ENCODE measurements around the gene BLMH. TPM values are rescaled to one million over a fixed set of nuclear protein-coding genes. Genes with fewer than 3 reads are reported as not detected.

BLMH gene
- total RNA-seq, 1 donor from 2014 or later = 98.8 TPM

GRCh38 chr17:30243568-30243967 is 48.2 kb downstream of the BLMH start:
- Mint-ChIP-seq H3K27me3 (ENCODE audit: insufficient read depth, low read depth) (peaks cover 19% of the 10 kb centered on the region), H3K27ac (no peak overlapping the region), H3K4me3 (no peak overlapping the region), H3K9me3 (peaks cover 11% of the 10 kb centered on the region), H3K36me3 (peaks cover 12% of the 10 kb centered on the region), H3K4me1 (peaks cover 9% of the 10 kb centered on the region)
- H3K4me1 ChIP-seq = peaks cover 4% of the 10 kb centered on the region
- peaks cover 17% of the 10 kb centered on the region for H3K27me3 ChIP-seq
- no peak overlapping the region for H3K27ac ChIP-seq
- no peak overlapping the region for H2AFZ ChIP-seq (replicated peaks)
- no peak overlapping the region for H3K9ac ChIP-seq
- H3K9me3 ChIP-seq (ENCODE audit: low read depth) = no peaks in the 10 kb centered on the region
- no peak for DNase-seq (ENCODE audit: low spot score)
- no peak overlapping the region for H3K4me2 ChIP-seq
- H4K20me1 ChIP-seq (ENCODE audit: low read depth) = no peaks in the 10 kb centered on the region
- peaks cover under 1% of the 10 kb centered on the region for H3K36me3 ChIP-seq
- TF ChIP-seq EZH2phosphoT487 (IDR thresholded peaks at IDR 0.05) = no peak
- no peak for TF ChIP-seq EZH2 (IDR thresholded peaks at IDR 0.05)
- TF ChIP-seq CTCF (IDR thresholded peaks at IDR 0.05) = no peak
- no peak overlapping the region for H3K4me3 ChIP-seq
- H3F3A ChIP-seq (ENCODE audit: low read depth) = no peaks in the 10 kb centered on the region
- no peaks in the 10 kb centered on the region for H3K79me2 ChIP-seq (ENCODE audit: low read depth)

- Histone ChIP-seq H3K79me2 (ENCODE audit: low read depth) (no peaks in the 10 kb centered on the region), H3K36me3 (no peaks in the 10 kb centered on the region), H3K27ac (no peak overlapping the region), H3K9ac (no peak overlapping the region), H2AFZ (replicated peaks) (no peak overlapping the region), H3F3A (ENCODE audit: low read depth) (no peaks in the 10 kb centered on the region), H3K4me1 (peaks cover 8% of the 10 kb centered on the region), H3K4me2 (no peak overlapping the region), H3K27me3 (peaks cover 23% of the 10 kb centered on the region), H3K4me3 (no peak overlapping the region), H3K9me3 (ENCODE audit: low read depth) (no peaks in the 10 kb centered on the region), H4K20me1 (ENCODE audit: low read depth) (no peaks in the 10 kb centered on the region)
- Mint-ChIP-seq H3K9me3 (peaks cover 11% of the 10 kb centered on the region), H3K4me3 (no peak overlapping the region), H3K27ac (no peak overlapping the region), H3K4me1 (peaks cover 13% of the 10 kb centered on the region), H3K27me3 (ENCODE audit: insufficient read depth, low read depth) (peaks cover 23% of the 10 kb centered on the region), H3K36me3 (peaks cover 6% of the 10 kb centered on the region)
- TF ChIP-seq EZH2 (IDR thresholded peaks at IDR 0.05) = no peak
- TF ChIP-seq CTCF (IDR thresholded peaks at IDR 0.05) = no peak
- TF ChIP-seq EZH2phosphoT487 (IDR thresholded peaks at IDR 0.05) = no peak
- no peak for DNase-seq (ENCODE audit: low spot score)
These were observed 48.7 kb downstream of the BLMH start for GRCh38 chr17:30243002-30243401.

GRCh38 chr17:30241051-30241450 is 50.7 kb downstream of the BLMH start:
- peaks cover 43% of the 10 kb centered on the region for H3K27me3 ChIP-seq
- H3K4me2 ChIP-seq = no peak overlapping the region
- peaks cover 15% of the 10 kb centered on the region for H3F3A ChIP-seq (ENCODE audit: low read depth)
- H3K79me2 ChIP-seq (ENCODE audit: low read depth) = no peaks in the 10 kb centered on the region
- no peaks in the 10 kb centered on the region for H3K9me3 ChIP-seq (ENCODE audit: low read depth)
- Mint-ChIP-seq H3K27ac (no peak overlapping the region), H3K4me1 (peaks cover 26% of the 10 kb centered on the region), H3K4me3 (no peak overlapping the region), H3K27me3 (ENCODE audit: insufficient read depth, low read depth) (peaks cover 38% of the 10 kb centered on the region), H3K9me3 (peaks cover 11% of the 10 kb centered on the region), H3K36me3 (peaks cover 5% of the 10 kb centered on the region)
- H3K4me3 ChIP-seq = no peak overlapping the region
- H3K9ac ChIP-seq = no peak overlapping the region
- H3K27ac ChIP-seq = no peak overlapping the region
- TF ChIP-seq CTCF (IDR thresholded peaks at IDR 0.05) (no peak), EZH2phosphoT487 (IDR thresholded peaks at IDR 0.05) (no peak), EZH2 (IDR thresholded peaks at IDR 0.05) (no peak)
- peaks cover 18% of the 10 kb centered on the region for H3K4me1 ChIP-seq
- DNase-seq (ENCODE audit: low spot score) = no peak
- H3K36me3 ChIP-seq = no peaks in the 10 kb centered on the region
- H4K20me1 ChIP-seq (ENCODE audit: low read depth) = peaks cover 10% of the 10 kb centered on the region
- no peak overlapping the region for H2AFZ ChIP-seq (replicated peaks)
